K562 (cell line): ENCODE measurements around the gene CTXN1. TPM values are rescaled to one million over a fixed set of nuclear protein-coding genes. Genes with fewer than 3 reads are reported as not detected.

ENCODE experiments used
- ARID2 ChIP-seq: fragments of 450-650 bp; IDR thresholded peaks from 2 replicates; pipeline ENCODE4 v1.6.1; 2017; ENCODE audit warnings: antibody characterized with exemption, mild to moderate bottlenecking
- CBX1 ChIP-seq: sonication (generic); IDR thresholded peaks from 2 replicates; pipeline ENCODE4 v1.6.1; 2016; ENCODE audit warnings: antibody characterized with exemption, low read depth, mild to moderate bottlenecking
- CBX2 ChIP-seq: fragments of 200-600 bp; sonication (generic); IDR thresholded peaks from one replicate; pipeline ENCODE4 v1.6.1; 2012; ENCODE audit warnings: mild to moderate bottlenecking, low read length, inconsistent platforms; ENCODE audit not compliant: insufficient read depth, poor library complexity, severe bottlenecking
- CBX5 ChIP-seq: IDR thresholded peaks from 2 replicates; pipeline ENCODE4 v1.6.1; 2014; ENCODE audit warnings: low read depth, borderline replicate concordance
- CREM ChIP-seq: IDR thresholded peaks from 2 replicates; pipeline ENCODE4 v1.6.1; 2014; ENCODE audit warnings: antibody characterized with exemption, low read depth
- GABPB1 ChIP-seq: sonication (generic); formaldehyde crosslinking; IDR thresholded peaks from 2 replicates; pipeline ENCODE4 v1.8.0; 2022; ENCODE audit warnings: mild to moderate bottlenecking, missing genetic modification reagents
- NR4A1 ChIP-seq, 2 experiments: fragments of 250-450 bp in 1 of 2; fragments of 450-650 bp in 1 of 2; sonication (Bioruptor Pico) in 1 of 2; IDR thresholded peaks; 2 replicates each; pipeline versions ENCODE4 v1.4.0 to v1.6.1; 2016 to 2020; ENCODE audit warnings: mild to moderate bottlenecking in 2 of 2, missing compliant biosample characterization in 1 of 2, missing genetic modification characterization in 1 of 2, moderate library complexity in 1 of 2
- NRF1 ChIP-seq, 2 experiments: fragments of 450-650 bp; IDR thresholded peaks in 1 of 2; conservative IDR thresholded peaks in 1 of 2; 2 replicates each; pipeline ENCODE4 v1.6.1; 2014; ENCODE audit warnings: mild to moderate bottlenecking in 2 of 2
- POLR2B ChIP-seq: fragments of 450-650 bp; IDR thresholded peaks from 2 replicates; pipeline ENCODE4 v1.6.1; 2018; ENCODE audit warnings: low read depth; ENCODE audit not compliant: partially characterized antibody
- SETDB1 ChIP-seq: IDR thresholded peaks from one replicate; pipeline ENCODE4 v1.6.1; 2012; ENCODE audit warnings: low read length, control low read depth, inconsistent platforms
- SMARCB1 ChIP-seq: IDR thresholded peaks from 2 replicates; pipeline ENCODE4 v1.6.1; 2011; ENCODE audit warnings: improper control_type of control experiment, low read depth; ENCODE audit not compliant: insufficient read length
- ZC3H8 ChIP-seq: fragments of 450-650 bp; IDR thresholded peaks from 2 replicates; pipeline ENCODE4 v1.6.1; 2017
- ZNF41 ChIP-seq: fragments of 250-450 bp; sonication (Bioruptor Pico); conservative IDR thresholded peaks from 2 replicates; pipeline ENCODE4 v1.4.0; 2020; ENCODE audit warnings: mild to moderate bottlenecking
- polyA plus RNA-seq, 8 experiments: library from polyadenylated mRNA; depleted of rRNA in 4 of 8; stranded (reverse) in 5 of 8; unstranded in 3 of 8; fragments of >200 nt; fragmentation: Nextera tagmentation in 2 of 8; fragmentation: Illumina TruSeq in 1 of 8; extraction: Ambion mirVana in 2 of 8; extraction: Trizol in 1 of 8; gene quantifications; 2 replicates each; pipeline versions ENCODE4 v1.2.1 to v1.2.3, GENCODE V29; 2011 to 2014; ENCODE audit warnings: inconsistent platforms in 1 of 8, missing spikeins in 1 of 8
- total RNA-seq, 7 experiments: library from RNA; depleted of rRNA in 6 of 7; stranded (reverse); fragments of >200 nt in 6 of 7; fragmentation: Illumina TruSeq in 2 of 7; extraction: Trizol in 2 of 7; gene quantifications; 2 replicates each; pipeline versions ENCODE4 v1.2.1 to v1.2.3, GENCODE V29; 2011 to 2021; ENCODE audit warnings: low replicate concordance in 1 of 7
- TF ChIP-seq, protein P1 (sequence below), 2 experiments: fragments of 450-650 bp in 1 of 2; sonication (generic) in 1 of 2; formaldehyde crosslinking in 1 of 2; IDR thresholded peaks; 2 replicates each; pipeline versions ENCODE4 v1.7.1 to v1.9.0; 2016 to 2022; ENCODE audit warnings: inconsistent platforms in 1 of 2, mild to moderate bottlenecking in 1 of 2, missing genetic modification reagents in 1 of 2
- TF ChIP-seq, protein P2 (sequence below), 2 experiments: IDR thresholded peaks; 2 replicates each; pipeline ENCODE4 v1.6.1; 2011; ENCODE audit warnings: borderline replicate concordance in 1 of 2, control low read depth in 1 of 2, low read depth in 1 of 2, low read length in 1 of 2, mild to moderate bottlenecking in 1 of 2, mixed read lengths in 1 of 2, moderate library complexity in 1 of 2; ENCODE audit not compliant: insufficient read depth in 1 of 2, insufficient read length in 1 of 2, poor library complexity in 1 of 2, severe bottlenecking in 1 of 2; ENCODE audit errors: extremely low read depth in 1 of 2
- TF ChIP-seq, protein P3 (sequence below): fragments of 250-450 bp; sonication (Bioruptor Pico); IDR thresholded peaks from 2 replicates; pipeline ENCODE4 v1.5.0; 2021

The CTXN1 gene
- total and polyA plus RNA-seq, 9 of the 15 experiments (the other 6 are each of a cell fraction or from before 2014, with no cell fraction given), result 0.15 to 37.4 (median 1.8) TPM; not detected in 2

DNA sequence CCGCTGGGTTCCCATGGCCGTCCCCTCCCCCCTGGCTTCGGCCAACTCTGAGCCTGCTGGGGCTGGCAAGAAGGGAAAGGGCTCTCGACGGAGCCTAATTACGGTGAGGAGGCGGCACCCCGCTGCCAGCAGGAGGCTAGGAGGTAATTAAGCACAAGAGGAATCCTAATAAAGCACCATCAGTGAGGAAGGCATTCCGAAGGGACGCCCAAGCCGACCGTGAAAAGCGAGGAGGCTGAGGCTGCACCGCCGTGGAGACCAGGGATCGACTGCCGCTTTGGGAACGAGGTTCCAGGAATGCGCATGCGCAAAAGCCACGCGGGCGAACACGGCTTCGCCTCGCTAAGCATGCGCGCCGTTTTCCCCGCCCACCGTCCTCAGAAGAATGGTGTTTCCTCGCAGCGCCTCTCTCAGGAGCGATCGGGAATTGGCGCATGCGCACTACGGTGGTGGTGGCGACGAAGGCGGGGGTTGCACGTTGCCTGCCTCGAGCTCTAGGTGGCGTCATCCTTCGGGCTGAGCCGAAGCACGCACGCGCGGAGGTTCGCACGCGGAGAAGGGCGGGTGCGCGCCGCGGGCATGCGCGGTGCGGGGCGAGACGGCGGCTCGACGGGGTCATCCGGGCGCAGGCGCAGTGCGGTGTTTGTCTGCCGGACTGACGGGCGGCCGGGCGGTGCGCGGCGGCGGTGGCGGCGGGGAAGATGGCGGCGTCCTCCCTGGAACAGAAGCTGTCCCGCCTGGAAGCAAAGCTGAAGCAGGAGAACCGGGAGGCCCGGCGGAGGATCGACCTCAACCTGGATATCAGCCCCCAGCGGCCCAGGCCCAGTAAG, 22.5 kb downstream of the CTXN1 start, which contains the start of gene MAP2K7 (continued):
- TF ChIP-seq NRF1 (conservative IDR thresholded peaks at IDR 0.05 in 1 of 2, IDR thresholded peaks at IDR 0.05 in 1 of 2) (peak; percentile 100), CBX1 (no peak), NR4A1 (CRISPR knock-in tag; IDR thresholded peaks at IDR 0.05) (no peak), NR4A1 (tag; IDR thresholded peaks at IDR 0.05) (no peak), CBX2 (no peak), SMARCB1 (no peak), SETDB1 (no peak), GABPB1 (CRISPR knock-in tag) (peak; percentile 50), POLR2B (peak; percentile 98), CREM (peak; percentile 92), ZC3H8 (no peak), ARID2 (no peak), CBX5 (0 out of 2 replicates have a peak, but pooled peaks have one; percentile 49), ZNF41 (CRISPR knock-in tag) (no peak)
- TF ChIP-seq, protein P1, sequence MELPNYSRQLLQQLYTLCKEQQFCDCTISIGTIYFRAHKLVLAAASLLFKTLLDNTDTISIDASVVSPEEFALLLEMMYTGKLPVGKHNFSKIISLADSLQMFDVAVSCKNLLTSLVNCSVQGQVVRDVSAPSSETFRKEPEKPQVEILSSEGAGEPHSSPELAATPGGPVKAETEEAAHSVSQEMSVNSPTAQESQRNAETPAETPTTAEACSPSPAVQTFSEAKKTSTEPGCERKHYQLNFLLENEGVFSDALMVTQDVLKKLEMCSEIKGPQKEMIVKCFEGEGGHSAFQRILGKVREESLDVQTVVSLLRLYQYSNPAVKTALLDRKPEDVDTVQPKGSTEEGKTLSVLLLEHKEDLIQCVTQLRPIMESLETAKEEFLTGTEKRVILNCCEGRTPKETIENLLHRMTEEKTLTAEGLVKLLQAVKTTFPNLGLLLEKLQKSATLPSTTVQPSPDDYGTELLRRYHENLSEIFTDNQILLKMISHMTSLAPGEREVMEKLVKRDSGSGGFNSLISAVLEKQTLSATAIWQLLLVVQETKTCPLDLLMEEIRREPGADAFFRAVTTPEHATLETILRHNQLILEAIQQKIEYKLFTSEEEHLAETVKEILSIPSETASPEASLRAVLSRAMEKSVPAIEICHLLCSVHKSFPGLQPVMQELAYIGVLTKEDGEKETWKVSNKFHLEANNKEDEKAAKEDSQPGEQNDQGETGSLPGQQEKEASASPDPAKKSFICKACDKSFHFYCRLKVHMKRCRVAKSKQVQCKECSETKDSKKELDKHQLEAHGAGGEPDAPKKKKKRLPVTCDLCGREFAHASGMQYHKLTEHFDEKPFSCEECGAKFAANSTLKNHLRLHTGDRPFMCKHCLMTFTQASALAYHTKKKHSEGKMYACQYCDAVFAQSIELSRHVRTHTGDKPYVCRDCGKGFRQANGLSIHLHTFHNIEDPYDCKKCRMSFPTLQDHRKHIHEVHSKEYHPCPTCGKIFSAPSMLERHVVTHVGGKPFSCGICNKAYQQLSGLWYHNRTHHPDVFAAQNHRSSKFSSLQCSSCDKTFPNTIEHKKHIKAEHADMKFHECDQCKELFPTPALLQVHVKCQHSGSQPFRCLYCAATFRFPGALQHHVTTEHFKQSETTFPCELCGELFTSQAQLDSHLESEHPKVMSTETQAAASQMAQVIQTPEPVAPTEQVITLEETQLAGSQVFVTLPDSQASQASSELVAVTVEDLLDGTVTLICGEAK (IDR thresholded peaks at IDR 0.05), result 0 out of 2 replicates have a peak, but pooled peaks have one; percentile 33
- TF ChIP-seq, protein P1 (CRISPR knock-in tag; IDR thresholded peaks at IDR 0.05), result no peak
- TF ChIP-seq, protein P2, sequence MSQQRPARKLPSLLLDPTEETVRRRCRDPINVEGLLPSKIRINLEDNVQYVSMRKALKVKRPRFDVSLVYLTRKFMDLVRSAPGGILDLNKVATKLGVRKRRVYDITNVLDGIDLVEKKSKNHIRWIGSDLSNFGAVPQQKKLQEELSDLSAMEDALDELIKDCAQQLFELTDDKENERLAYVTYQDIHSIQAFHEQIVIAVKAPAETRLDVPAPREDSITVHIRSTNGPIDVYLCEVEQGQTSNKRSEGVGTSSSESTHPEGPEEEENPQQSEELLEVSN (IDR thresholded peaks at IDR 0.05; ENCODE audit: borderline replicate concordance in 1 of 2, extremely low read depth in 1 of 2, insufficient read depth in 1 of 2, insufficient read length in 1 of 2, low read depth in 1 of 2, low read length in 1 of 2, poor library complexity in 1 of 2, severe bottlenecking in 1 of 2), result peak; percentile 97
- TF ChIP-seq, protein P3, sequence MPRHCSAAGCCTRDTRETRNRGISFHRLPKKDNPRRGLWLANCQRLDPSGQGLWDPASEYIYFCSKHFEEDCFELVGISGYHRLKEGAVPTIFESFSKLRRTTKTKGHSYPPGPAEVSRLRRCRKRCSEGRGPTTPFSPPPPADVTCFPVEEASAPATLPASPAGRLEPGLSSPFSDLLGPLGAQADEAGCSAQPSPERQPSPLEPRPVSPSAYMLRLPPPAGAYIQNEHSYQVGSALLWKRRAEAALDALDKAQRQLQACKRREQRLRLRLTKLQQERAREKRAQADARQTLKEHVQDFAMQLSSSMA, result no peak
